GM19463 (cell line): ENCODE results near the gene SULT2B1.

Source experiments
- ATAC-seq: cut with Tn5 transposase; IDR thresholded peaks from one replicate; pipeline ENCODE4 v1.9.1; 2021; ENCODE audit warnings: mild to moderate bottlenecking, moderate library complexity; ENCODE audit not compliant: unreplicated experiment

SULT2B1 gene

DNA sequence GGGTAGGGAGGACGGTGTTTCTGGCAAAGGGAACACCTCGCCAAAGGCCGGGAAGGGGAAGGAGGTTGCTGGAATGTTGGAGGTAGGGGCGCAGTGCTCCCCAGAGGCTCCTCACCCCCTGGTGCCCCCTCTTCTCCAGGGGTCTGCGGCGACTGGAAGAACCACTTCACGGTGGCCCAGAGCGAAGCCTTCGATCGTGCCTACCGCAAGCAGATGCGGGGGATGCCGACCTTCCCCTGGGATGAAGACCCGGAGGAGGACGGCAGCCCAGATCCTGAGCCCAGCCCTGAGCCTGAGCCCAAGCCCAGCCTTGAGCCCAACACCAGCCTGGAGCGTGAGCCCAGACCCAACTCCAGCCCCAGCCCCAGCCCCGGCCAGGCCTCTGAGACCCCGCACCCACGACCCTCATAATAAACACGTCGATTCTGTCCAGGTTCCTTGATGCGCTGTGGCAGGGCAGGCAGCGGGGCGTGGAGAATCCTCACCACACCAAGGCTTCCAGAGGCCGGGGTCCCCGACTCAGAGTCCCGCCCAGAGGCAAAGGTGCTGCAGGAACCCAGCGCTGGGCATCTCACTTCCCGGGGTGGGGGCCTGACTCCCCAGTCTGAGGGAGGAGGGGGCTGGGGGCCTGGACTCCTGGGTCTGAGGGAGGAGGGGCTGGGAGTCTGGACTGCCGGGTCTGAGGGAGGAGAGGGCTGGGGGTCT, 47.2 kb downstream of the SULT2B1 start:
- ATAC-seq: no peak

DNA sequence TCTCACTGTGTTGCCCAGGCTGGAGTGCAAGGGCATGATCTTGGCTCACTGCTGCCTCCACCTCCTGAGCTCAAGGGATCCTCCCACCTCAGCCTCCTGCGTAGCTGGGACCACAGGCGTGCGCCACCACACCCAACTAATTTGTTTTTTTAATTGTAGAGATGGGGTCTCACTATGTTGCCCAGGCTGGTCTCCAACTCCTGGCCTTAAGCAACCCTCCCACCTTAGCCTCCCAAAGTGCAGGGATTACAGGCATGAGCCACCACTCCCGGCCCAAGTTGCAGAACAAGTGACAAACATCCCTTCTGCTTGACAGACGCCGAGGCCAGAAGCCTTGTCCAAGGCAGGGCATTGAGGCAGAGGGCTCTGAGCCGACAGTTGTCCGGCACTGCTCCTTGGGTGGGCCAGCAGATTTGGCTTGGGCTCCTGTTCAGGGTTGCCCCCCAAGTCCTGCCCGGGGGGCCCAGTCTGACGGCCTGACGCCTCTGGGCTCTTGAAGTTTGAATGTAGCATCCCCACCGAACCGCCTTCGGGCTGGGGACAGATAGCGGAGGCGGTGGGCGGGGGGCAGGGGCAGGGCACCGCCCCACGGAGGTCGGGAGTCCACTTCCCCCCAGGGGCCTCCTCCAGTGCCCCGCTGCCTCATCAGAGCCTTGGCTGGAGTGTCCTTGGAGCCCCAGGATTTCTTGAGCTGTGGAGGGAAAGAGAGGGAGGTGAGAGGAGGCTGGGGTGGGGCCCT, 48.9 kb downstream of the SULT2B1 start:
- no peak for ATAC-seq

DNA sequence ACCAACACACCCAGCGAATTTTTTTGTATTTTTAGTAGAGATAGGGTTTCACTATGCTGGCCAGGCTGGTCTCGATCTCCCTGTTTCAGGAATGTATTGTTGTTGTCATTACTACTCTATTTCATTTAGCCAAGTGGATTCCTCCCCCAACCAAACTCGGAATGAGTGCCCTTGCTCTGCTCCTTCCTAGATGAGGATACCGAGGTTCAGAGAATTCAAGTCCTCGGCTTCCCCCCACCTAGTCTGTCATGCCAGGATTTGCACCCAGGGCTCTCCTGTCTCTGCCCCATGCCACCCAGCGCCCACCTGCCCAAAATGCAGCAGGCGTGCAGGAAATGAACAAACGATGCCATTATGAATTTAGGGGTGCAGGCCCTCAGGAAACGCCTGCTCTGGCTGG, 51.0 kb downstream of the SULT2B1 start:
- ATAC-seq: no peak

GRCh38 chr19:48603449-48603848, 51.5 kb downstream of the SULT2B1 start:
- no peak for ATAC-seq

GRCh38 chr19:48603850-48604249, 51.9 kb downstream of the SULT2B1 start:
- no peak for ATAC-seq

GRCh38 chr19:48606463-48607358, 54.7 kb downstream of the SULT2B1 start, which contains the start of gene SPACA4:
Gene SPACA4, plus strand, starts transcription at chr19:48606742. Its CDS starts 237 bp downstream, at chr19:48606979.
- ATAC-seq: no peak

DNA sequence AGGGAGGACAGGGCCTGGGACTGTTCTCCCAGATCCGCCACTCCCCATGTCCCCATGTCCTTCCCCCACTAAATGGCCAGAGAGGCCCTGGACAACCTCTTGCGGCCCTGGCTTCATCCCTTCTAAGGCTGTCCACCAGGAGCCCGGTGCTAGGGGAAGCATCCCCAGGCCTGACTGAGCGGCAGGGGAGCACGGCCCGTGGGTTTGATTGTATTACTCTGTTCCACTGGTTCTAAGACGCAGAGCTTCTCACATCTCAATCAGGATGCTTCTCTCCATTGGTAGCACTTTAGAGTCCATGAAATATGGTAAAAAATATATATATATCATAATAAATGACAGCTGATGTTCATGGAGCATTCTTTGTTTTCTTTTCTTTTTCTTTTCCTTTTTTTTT, 55.4 kb downstream of the SULT2B1 start:
- ATAC-seq: no peak

DNA sequence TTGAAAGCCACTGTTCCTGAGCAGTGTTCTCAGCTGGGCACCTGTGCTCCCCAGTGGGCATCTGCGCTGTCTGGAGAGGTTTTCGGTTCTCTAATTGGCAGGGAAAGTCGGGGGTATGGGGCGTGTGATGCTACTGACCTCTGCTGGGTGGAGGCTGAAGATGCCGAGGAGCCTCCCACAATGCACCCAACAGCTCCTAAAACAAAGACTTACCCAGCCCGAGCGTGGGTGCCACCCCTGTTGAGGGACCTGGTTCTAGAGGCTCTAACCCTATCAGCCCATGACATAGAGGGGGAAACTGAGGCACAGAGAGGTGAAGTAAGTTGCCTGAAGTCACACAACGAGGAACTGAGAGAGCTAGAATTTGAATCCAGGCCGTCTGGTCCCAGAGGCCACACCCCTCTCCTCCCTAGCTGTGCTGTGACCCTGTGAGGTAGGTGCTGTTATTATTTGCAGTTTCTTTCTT, 56.9 kb downstream of the SULT2B1 start:
- no peak for ATAC-seq

- ATAC-seq: no peak
Measured at GRCh38 chr19:48609571-48610108, 57.7 kb downstream of the SULT2B1 start.

DNA sequence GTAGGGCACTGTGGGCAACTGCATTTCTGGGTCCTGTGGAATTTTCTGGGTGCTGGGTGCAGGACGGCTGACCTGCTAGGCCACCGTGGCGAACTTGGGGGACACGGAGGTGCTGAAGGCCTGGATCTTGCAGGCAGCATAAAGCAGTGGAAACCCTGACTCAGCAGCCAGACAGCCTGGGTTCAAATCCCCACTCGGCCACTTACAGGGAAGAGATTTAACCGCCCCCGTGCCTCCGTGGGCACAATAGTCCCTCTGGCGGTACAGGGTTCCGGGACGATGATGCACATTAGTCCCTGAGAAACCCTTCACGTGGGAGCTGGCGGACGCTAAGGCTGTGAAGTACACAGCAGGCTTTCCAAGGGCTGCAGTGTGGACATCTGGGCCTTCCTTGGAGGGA, 59.9 kb downstream of the SULT2B1 start:
- no peak for ATAC-seq

- ATAC-seq: no peak
Measured at GRCh38 chr19:48613024-48613851, 61.3 kb downstream of the SULT2B1 start.

DNA sequence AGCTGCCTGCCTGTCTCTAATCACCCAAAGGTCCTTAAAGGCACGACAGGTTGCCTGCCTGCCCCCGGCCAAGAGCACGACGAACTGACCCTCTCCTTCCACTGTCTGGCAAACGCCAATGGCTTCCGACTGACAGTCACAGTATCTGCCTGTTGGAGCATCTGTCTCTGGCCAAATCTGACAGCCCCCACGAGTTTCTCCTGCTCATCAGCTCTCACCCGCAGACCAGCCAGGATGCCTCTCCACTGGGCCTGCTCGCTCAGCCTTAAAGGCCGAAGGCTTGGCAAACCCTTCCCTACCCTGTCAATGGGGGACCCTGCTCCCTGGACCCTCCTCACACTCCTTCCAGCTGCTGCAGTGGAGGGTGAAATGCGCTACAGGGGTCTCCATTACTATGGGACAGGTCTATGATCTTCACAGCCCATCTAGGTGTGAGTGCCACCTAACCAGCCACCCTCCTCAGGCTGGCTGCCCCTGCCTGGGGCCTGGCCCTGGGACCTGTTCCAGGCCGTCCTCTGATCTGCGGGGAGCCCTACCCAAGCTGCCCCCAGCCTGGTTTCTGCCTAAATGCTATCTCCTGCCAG, 62.0 kb downstream of the SULT2B1 start:
- no peak for ATAC-seq

GRCh38 chr19:48614436-48615230, 62.7 kb downstream of the SULT2B1 start, which contains the start of gene FAM83E:
Gene FAM83E, minus strand, starts transcription at chr19:48615076. Its CDS starts 1,704 bp downstream, at chr19:48613372.
- no peak for ATAC-seq

GRCh38 chr19:48615231-48616040, 63.5 kb downstream of the SULT2B1 start:
- no peak for ATAC-seq

- no peak for ATAC-seq
Measured at GRCh38 chr19:48616041-48616436, 64.1 kb downstream of the SULT2B1 start.

- ATAC-seq: no peak
Measured at GRCh38 chr19:48616491-48617056, 64.6 kb downstream of the SULT2B1 start.

DNA sequence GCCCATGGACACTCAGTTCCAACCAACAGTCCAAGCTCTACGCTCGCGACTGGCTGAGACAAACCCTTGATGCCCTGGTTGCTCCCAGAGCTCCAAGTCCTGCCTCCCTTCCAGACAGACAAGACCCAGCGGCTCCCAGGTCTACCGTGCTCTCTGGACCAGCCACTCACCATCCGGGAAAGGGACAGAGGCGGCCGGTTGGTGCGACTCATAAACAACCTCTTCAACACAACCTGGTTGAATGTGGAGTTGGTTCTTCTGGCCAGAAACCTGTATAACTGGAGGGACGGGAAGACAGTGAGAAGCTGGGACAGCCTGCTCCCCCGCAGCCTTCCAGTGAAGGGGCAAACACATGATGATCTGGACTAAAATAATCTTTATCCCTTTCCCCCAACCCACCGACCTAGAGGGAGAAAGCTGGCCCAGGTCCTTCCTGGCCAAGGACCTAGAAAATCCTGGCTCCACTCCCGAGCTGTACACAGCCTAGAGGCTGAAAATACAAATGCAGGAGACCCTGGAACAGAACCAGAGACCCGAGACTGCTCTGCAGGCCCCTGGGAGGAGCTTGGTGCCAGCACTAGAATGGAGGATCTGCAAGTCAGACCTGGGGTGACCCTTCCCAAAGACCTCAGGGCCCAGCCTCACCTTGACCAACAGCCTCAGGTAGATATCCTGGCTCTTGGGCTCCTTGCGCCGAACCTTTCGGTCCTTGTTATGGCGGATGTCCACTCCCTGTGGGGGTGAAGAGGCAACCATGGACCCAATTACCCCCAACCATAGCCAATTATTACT, 65.4 kb downstream of the SULT2B1 start:
- ATAC-seq: no peak
